Measurements from ENCODE around the gene DTX1.

DTX1 gene

DNA sequence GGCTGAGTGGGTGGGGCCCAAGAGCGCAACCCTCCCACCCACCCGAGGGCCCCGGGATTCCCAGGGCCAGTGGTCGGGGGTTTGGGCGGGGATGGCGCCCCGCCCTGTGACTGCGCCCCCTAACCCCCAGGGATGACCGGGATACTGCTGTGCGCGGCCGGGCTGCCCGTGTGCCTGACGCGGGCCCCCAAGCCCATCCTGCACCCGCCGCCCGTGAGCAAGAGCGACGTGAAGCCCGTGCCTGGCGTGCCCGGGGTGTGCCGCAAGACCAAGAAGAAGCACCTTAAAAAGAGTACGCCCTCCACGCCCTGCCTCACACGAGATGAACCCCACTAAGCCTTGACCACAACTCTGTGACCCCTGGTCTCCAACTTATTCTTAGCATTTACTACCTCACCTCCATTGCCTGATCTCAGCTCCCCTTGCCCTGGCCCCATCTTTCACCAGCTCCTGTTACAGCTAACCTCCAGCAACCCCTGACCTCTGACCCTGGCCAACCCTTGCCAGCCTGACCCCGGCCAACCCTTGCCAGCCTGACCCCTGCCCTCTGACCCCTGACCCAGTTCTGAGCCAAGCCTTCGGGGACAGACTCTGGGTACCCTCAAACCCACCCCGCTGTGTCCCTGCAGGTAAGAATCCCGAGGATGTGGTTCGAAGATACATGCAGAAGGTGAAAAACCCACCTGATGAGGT is 37.0 kb downstream of the DTX1 start:
- DNase-seq (ENCODE audit: low read depth in 1 of 2, low spot score in 1 of 2) = no peak

GRCh38 chr12:113094738-113095137 is 38.2 kb downstream of the DTX1 start:
- DNase-seq (ENCODE audit: low read depth in 1 of 2, low spot score in 1 of 2) = no peak

DNA sequence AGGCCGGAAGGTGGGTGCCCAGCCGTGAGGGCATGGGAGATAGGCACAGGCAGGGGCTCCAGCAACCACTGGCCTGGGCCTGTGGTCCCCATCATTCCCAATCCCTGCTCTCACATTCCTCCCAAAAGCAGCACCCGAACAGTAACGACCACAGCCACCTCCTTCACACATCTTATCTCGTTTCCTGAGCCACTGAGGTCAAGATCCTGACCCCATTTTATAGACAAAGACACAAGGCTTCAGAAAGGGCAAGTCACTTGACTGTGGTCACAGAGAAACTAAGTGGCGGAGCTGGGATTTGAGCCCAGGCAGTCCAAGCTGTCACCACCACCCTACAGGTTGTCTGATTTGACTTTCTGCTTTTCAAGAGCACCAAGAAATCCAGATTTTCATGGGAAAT is 38.9 kb downstream of the DTX1 start:
- no peak for DNase-seq (ENCODE audit: low read depth in 1 of 2, low spot score in 1 of 2)

- no peak for DNase-seq (ENCODE audit: low read depth in 1 of 2, low spot score in 1 of 2)
Observed at GRCh38 chr12:113096675-113097461, 40.3 kb downstream of the DTX1 start.

GRCh38 chr12:113097716-113098440 is 41.3 kb downstream of the DTX1 start:
- no peak for DNase-seq (ENCODE audit: low read depth in 1 of 2, low spot score in 1 of 2)

DNA sequence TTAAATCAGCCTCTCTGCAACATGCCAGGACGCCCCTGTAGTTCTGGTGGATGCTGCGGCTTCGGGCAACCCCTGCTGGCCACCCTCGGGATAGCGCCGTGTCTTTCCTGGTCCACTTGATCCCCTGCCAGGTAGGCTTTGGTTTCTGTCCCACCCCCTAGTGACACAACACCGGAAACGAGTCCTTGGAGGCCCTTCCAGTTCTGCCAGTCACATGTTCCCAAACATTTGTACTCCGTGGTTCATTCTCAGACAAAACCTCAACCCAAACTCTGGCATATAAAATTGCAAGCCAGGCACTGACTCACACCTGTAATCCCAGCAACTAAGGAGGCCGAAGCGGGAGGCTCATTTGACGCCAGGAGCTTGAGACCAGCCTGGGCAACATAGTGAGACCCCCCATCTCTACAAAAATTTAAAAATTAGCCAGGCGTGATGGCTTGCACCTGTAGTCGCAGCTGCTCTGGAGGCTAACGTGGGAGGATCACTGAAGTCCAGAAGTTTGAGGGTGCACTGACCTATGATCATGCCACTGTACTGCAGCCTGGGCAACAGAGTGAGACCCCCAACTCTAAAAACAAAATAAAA is 42.0 kb downstream of the DTX1 start:
- DNase-seq (ENCODE audit: low read depth in 1 of 2, low spot score in 1 of 2) = peak; percentile 44 to 68

DNA sequence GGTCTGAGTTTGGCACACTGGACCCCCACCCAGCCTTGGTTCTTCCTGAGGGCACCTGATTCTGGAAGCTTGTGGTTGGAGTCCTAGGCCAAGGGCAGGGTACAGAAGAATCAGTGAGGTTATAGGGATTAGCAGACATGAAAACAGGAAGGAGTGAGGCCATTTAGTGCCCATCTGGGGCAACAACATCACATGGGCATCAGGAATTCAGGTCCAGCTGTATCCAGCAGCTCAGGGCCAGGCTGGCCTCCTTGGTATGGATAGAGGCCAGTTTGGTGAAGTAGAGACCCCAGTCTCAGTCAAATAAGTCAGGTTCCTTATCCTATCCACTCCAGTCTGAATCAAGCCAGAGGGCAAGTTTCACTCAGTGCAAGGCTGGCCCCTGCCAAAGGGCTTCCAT is 42.8 kb downstream of the DTX1 start:
- no peak for DNase-seq (ENCODE audit: low read depth in 1 of 2, low spot score in 1 of 2)

DNA sequence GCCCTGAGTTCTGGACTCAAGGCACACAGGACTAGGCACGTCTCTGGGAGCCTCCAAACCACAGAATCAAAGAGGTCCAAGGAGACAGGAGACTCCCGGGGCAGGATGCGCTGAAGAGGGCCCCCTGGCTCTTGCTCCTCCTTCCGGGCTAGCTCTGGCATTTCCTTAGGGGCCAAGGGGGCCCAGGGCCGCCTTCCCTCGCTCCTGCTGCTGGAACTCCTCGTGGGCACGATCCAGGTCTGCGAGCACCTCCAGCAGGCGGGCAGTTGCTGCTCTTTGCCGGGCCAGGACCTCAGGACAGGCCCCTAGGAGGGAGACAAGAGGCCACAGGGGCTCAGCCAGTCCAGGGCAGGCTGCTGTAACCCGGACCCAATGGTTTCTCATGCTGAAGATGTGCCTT is 43.2 kb downstream of the DTX1 start:
- DNase-seq (ENCODE audit: low read depth in 1 of 2, low spot score in 1 of 2) = no peak

DNA sequence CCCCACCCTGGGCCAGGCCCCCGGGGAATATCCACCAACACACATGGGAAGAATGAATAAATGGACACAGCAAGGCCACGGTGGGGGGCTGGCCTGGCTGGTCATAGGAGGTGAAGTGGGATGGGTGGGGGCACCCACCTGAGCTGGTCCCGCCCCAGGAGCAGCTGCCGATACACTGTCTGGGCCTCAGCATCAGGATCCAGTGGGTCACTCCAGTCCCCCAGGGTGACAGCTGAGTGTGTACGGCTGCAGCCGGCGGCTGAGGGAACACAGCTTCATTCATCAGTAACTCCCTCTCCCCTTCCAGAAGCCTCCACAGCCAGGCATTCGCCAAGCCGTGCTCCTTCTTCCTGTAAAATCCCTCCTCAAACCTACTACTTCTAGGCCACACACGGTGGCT is 45.2 kb downstream of the DTX1 start:
- no peak for DNase-seq (ENCODE audit: low read depth in 1 of 2, low spot score in 1 of 2)

DNA sequence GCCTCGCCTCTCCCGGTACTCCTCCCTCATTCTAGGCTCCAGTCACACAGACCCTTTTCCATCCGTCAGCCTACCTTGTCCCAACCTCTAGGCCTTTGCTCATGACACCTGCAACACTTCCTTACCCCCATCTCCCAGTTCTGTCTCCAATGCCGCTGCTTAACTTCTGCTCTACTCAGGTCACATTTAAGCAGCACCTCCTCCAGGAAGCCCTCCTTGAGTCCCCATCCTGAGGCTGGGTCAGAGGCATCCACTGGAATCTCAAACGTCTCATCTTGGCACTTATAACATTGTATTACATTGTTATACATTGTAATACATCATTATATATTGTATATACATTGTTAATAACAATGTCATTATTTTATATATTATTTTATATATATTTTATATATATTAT is 46.3 kb downstream of the DTX1 start:
- DNase-seq (ENCODE audit: low read depth in 1 of 2, low spot score in 1 of 2) = no peak

DNA sequence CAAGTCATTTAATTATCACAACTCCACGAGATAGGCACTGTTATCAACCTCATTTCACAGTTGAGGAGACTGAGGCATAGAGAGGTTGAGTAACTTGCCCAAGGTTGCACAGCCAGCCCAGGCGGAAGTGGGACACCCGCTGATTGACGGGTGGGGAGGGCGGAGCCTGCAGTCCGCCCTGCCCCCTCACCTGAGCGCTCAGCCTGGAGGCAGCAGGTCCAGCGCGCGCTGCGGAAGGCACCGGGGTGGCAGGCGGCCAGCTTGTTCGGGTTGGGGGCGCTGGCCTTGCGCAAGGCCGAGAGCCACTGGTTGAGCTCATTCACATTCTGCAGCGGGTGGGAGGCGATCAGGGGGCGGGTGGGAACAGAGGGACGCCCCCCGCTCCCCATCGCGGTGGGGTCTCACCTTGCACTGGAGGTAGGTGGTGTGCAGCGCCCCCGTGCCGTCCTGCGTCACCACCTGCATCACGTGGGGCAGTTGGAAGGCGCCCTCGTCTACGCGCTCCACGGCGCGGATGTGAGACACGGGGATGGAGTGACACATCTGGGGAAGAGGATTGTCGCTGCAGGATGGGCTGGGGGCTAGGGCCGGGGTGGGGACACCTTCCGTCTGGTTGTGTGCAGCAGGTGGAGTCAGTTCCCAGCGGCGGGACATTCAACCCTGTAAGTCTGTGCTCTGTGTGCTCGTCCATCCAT is 47.4 kb downstream of the DTX1 start:
- DNase-seq (ENCODE audit: low read depth in 1 of 2, low spot score in 1 of 2) = peak; percentile 30 to 44

DNA sequence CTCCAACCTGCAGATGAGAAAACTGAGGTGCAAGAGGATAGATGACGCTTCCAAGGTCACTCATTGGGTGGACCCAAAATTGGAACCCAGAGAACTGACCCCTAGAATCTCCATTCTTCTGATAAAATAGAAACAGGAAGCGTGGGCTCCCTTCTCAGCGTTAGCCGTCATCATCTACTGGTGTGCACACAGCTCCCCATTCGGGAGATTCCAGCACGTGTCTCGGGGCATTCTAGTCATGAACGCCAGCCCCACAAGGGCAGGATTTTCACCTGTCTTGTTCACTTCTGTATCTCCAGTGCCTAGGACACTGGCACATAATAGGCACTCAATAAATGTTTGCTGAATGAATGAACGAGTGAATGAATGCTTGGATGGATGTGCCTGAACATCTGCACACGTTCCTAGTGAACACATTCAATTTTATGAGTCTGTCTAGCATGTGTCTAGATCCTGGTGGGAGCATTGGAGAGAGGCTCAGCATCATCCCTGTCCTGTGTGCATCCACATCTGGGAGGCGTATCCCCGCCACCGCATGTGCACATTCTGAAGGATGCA is 48.5 kb downstream of the DTX1 start:
- DNase-seq (ENCODE audit: low read depth in 1 of 2, low spot score in 1 of 2) = no peak

DNA sequence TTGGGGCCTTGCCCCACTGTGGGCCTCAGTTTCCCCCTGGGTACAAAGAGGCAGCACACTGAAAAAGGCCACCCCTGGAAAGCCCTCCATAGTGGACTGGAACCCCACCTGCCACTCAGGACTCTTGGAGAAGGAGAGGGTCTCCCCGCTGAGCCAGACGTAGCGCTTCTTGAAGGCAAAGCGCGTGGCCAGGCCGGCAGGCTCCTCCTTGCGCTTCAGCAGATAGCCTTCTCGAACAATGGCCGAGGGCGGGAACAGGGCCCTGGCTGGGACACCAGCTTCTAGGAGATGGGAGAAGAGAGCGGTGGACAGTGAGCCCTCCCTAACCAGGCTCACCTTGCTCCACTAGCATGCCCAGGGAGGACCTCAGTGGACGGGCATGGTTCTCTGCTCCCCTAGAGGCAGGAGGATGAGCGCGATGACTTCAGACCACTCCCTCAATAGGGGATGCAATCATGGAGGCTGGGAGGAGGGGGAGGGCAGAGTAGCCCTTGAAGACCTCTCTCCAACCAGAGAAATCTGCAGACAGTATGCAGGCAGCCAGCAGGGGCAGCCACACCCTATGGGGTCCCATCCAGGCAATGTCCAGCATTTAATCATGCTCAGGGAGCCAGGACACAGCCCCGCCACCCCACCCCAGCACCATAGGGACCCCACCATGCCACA is 49.2 kb downstream of the DTX1 start:
- DNase-seq (ENCODE audit: low read depth in 1 of 2, low spot score in 1 of 2) = no peak

- DNase-seq (ENCODE audit: low read depth in 1 of 2, low spot score in 1 of 2) = no peak
Observed at GRCh38 chr12:113106361-113106760, 49.8 kb downstream of the DTX1 start.

GRCh38 chr12:113108308-113108707 is 51.8 kb downstream of the DTX1 start:
- DNase-seq (ENCODE audit: low read depth in 1 of 2, low spot score in 1 of 2) = no peak

- no peak for DNase-seq (ENCODE audit: low read depth in 1 of 2, low spot score in 1 of 2)
Observed at GRCh38 chr12:113109360-113109759, 52.8 kb downstream of the DTX1 start.

DNA sequence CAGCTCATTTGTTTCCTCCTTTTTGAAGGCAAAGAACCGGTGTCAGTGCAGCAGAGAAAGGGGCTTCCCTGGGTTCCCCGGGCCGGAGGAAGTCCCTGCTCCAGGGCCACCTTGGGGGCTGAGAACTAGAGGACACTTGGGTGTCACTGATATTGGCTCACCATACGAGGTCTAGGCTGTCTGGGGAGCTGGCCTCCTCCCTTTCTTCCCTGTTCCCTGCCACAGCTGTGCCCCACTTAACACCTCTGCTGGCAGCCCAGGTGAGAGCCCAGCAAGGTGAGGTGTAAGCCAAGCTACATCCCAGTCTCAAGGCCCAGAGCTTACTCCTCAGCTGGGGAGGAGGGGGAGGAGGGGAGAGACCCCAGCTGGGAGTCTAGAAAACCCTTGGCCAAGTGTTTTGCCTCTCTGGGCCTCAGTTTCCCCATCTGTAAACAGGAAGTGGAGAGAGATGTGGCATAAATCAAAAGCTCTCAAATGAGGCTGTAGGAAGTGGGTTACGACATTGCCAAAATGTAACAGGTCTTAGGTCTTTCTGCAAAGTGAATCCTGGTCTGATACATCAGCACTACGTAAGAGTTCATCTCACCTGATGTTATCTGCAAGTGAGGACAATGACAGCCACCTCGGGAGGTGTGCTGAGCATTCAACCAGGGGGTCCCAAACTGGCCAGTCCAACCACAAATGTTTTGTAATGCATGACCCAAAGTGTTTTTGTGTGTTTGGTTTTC is 53.5 kb downstream of the DTX1 start:
- DNase-seq (ENCODE audit: low read depth in 1 of 2, low spot score in 1 of 2) = no peak

GRCh38 chr12:113111247-113111646 is 54.7 kb downstream of the DTX1 start:
- DNase-seq (ENCODE audit: low read depth in 1 of 2, low spot score in 1 of 2) = no peak

DNA sequence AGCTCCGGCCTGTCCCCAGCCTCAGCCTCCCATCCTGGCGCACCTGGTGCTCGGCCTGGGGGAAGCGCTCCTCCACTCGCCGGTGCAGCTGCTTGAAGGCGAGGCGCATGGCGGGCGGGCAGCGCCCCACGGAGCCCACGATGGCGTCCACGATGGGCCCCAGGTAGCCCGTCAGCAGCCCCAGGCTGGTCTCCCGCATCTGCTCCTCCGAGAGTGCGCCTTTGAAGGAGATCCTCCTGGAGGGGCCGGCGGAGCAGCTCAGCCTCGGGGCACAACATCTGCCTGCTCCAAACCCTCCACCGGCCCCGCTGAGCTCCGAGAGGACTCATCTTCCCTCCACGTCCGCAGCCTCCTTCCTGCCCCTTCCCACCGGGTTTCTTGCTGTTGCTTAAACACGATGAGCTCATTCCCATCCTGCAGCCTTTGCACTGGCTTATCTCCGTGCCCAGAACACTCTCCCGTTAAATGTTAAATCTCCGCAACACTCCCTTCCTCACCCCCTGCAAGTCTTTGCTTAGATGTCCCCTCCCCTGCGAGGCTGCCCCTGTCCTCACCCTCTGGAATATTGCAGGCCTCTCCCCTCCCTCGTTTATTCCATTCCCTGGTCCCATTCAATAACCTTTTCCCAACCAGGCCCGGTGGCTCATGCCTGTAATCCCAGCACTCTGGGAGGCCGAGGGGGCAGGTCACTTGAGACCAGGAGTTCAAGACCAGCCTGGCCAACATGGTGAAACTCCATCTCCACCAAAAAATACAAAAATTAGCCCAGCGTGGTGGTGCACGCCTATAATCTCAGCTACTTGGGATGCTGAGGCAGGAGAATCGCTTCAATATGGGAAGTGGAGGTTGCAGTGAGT is 55.7 kb downstream of the DTX1 start:
- no peak for DNase-seq (ENCODE audit: low read depth in 1 of 2, low spot score in 1 of 2)
